K562 (cell line): ENCODE data around the gene MEGF11. TPM values are rescaled to one million over a fixed set of nuclear protein-coding genes. Genes with fewer than 3 reads are reported as not detected.

Experiments
- CBFB ChIP-seq: sonication (generic); formaldehyde crosslinking; IDR thresholded peaks from 2 replicates; pipeline ENCODE4 v1.4.0; 2020; ENCODE audit warnings: mild to moderate bottlenecking, missing genetic modification reagents
- CCAR2 ChIP-seq: fragments of 200-400 bp; formaldehyde crosslinking; IDR thresholded peaks from 2 replicates; pipeline ENCODE4 v1.6.1; 2017; ENCODE audit warnings: mild to moderate bottlenecking, low read depth, low read length
- HDAC8 ChIP-seq: fragments of 450-650 bp; IDR thresholded peaks from 2 replicates; pipeline ENCODE4 v1.6.1; 2016; ENCODE audit warnings: mild to moderate bottlenecking, missing genetic modification characterization, moderate library complexity, missing compliant biosample characterization
- LEF1 ChIP-seq: fragments of 450-650 bp; IDR thresholded peaks from 2 replicates; pipeline ENCODE4 v1.6.1; 2016; ENCODE audit warnings: mild to moderate bottlenecking
- NELFE ChIP-seq: IDR thresholded peaks from 2 replicates; pipeline ENCODE4 v1.6.1; 2011; ENCODE audit warnings: mild to moderate bottlenecking; ENCODE audit not compliant: insufficient read depth, insufficient read length
- NFXL1 ChIP-seq: fragments of 450-650 bp; formaldehyde crosslinking; IDR thresholded peaks from 2 replicates; pipeline ENCODE4 v1.4.0; 2021; ENCODE audit warnings: mild to moderate bottlenecking
- SUPT5H ChIP-seq: fragments of 450-650 bp; IDR thresholded peaks from 2 replicates; pipeline ENCODE4 v1.6.1; 2016
- ZNF3 ChIP-seq: fragments of 250-450 bp; sonication (Bioruptor Pico); IDR thresholded peaks from 2 replicates; pipeline ENCODE4 v1.5.0; 2021; ENCODE audit warnings: mild to moderate bottlenecking, moderate library complexity
- ZNF41 ChIP-seq: fragments of 250-450 bp; sonication (Bioruptor Pico); conservative IDR thresholded peaks from 2 replicates; pipeline ENCODE4 v1.4.0; 2020; ENCODE audit warnings: mild to moderate bottlenecking
- ZNF551 ChIP-seq: fragments of 250-450 bp; sonication (Bioruptor Pico); IDR thresholded peaks from 2 replicates; pipeline ENCODE4 v1.5.0; 2021; ENCODE audit warnings: mild to moderate bottlenecking, moderate library complexity
- polyA plus RNA-seq, 8 experiments: library from polyadenylated mRNA; depleted of rRNA in 4 of 8; stranded (reverse) in 5 of 8; unstranded in 3 of 8; fragments of >200 nt; fragmentation: Nextera tagmentation in 2 of 8; fragmentation: Illumina TruSeq in 1 of 8; extraction: Ambion mirVana in 2 of 8; extraction: Trizol in 1 of 8; gene quantifications; 2 replicates each; pipeline versions ENCODE4 v1.2.1 to v1.2.3, GENCODE V29; 2011 to 2014; ENCODE audit warnings: inconsistent platforms in 1 of 8, missing spikeins in 1 of 8
- total RNA-seq, 7 experiments: library from RNA; depleted of rRNA in 6 of 7; stranded (reverse); fragments of >200 nt in 6 of 7; fragmentation: Illumina TruSeq in 2 of 7; extraction: Trizol in 2 of 7; gene quantifications; 2 replicates each; pipeline versions ENCODE4 v1.2.1 to v1.2.3, GENCODE V29; 2011 to 2021; ENCODE audit warnings: low replicate concordance in 1 of 7
- TF ChIP-seq, protein P1 (sequence below): sonication (generic); formaldehyde crosslinking; IDR thresholded peaks from 2 replicates; pipeline ENCODE4 v1.8.1; 2022; ENCODE audit warnings: missing genetic modification reagents
- TF ChIP-seq, protein P2 (sequence below): sonication (generic); formaldehyde crosslinking; IDR thresholded peaks from 2 replicates; pipeline ENCODE4 v1.8.0; 2022; ENCODE audit warnings: mild to moderate bottlenecking, missing genetic modification reagents
- TF ChIP-seq, protein P3 (sequence below): fragments of 450-650 bp; IDR thresholded peaks from 2 replicates; pipeline ENCODE4 v1.6.1; 2017; ENCODE audit warnings: antibody characterized with exemption
- TF ChIP-seq, protein P4 (sequence below): fragments of 450-650 bp; formaldehyde crosslinking; IDR thresholded peaks from 2 replicates; pipeline ENCODE4 v1.4.0; 2020; ENCODE audit warnings: mild to moderate bottlenecking, moderate library complexity
- TF ChIP-seq, protein P5 (sequence below): fragments of 250-450 bp; sonication (Bioruptor Pico); IDR thresholded peaks from 2 replicates; pipeline ENCODE4 v1.4.0; 2020; ENCODE audit warnings: mild to moderate bottlenecking, moderate library complexity

Gene MEGF11
- total and polyA plus RNA-seq, 9 of the 15 experiments (the other 6 are each of a cell fraction or from before 2014, with no cell fraction given), result 0.06 to 0.23 (median 0.20) TPM; not detected in 6

DNA sequence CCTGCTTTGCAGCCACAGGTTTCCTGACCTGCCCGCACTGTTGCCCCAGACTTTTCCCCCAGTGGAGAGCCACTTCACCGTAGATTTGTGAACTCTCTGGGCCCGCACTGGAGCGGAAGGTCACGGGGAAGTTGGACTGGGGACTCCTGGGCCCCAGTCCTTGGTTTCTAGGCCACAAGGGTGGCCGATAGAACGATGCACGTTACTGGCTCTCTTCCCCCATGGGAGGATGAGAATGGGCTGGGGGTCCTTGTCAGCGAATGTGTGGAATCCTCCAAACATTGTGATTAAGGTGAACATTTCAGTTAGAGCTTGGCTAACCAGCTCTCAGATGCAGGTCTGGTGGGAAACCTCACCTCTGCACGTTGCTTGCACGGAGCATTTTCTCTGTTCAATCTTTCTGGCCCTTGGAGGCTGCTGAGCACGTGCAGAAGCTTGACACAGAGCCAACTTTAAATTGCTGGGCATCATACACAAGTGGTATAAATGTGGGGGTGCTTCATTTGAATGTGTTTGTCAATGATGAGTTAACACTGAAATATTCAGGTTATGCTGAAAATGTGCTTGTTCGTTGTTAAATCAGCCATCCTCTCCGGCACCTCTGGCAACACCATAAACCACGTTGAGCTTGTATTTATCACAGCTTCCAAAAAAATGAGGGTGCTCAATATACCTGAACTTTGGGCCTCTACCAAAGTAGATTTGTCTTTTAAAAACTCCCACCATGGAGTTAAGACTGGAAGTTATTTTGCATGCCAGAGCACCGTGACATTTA is 40.8 kb upstream of the MEGF11 start (continued):
- TF ChIP-seq CBFB (CRISPR knock-in tag) (no peak; the same call in 1 of the 2 replicates), ZNF3 (no peak), NFXL1 (no peak), NELFE (no peak), ZNF41 (no peak), LEF1 (no peak), SUPT5H (no peak), HDAC8 (no peak), ZNF551 (no peak), CCAR2 (no peak)
- TF ChIP-seq, protein P1, sequence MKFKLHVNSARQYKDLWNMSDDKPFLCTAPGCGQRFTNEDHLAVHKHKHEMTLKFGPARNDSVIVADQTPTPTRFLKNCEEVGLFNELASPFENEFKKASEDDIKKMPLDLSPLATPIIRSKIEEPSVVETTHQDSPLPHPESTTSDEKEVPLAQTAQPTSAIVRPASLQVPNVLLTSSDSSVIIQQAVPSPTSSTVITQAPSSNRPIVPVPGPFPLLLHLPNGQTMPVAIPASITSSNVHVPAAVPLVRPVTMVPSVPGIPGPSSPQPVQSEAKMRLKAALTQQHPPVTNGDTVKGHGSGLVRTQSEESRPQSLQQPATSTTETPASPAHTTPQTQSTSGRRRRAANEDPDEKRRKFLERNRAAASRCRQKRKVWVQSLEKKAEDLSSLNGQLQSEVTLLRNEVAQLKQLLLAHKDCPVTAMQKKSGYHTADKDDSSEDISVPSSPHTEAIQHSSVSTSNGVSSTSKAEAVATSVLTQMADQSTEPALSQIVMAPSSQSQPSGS (CRISPR knock-in tag), result no peak
- TF ChIP-seq, protein P2, sequence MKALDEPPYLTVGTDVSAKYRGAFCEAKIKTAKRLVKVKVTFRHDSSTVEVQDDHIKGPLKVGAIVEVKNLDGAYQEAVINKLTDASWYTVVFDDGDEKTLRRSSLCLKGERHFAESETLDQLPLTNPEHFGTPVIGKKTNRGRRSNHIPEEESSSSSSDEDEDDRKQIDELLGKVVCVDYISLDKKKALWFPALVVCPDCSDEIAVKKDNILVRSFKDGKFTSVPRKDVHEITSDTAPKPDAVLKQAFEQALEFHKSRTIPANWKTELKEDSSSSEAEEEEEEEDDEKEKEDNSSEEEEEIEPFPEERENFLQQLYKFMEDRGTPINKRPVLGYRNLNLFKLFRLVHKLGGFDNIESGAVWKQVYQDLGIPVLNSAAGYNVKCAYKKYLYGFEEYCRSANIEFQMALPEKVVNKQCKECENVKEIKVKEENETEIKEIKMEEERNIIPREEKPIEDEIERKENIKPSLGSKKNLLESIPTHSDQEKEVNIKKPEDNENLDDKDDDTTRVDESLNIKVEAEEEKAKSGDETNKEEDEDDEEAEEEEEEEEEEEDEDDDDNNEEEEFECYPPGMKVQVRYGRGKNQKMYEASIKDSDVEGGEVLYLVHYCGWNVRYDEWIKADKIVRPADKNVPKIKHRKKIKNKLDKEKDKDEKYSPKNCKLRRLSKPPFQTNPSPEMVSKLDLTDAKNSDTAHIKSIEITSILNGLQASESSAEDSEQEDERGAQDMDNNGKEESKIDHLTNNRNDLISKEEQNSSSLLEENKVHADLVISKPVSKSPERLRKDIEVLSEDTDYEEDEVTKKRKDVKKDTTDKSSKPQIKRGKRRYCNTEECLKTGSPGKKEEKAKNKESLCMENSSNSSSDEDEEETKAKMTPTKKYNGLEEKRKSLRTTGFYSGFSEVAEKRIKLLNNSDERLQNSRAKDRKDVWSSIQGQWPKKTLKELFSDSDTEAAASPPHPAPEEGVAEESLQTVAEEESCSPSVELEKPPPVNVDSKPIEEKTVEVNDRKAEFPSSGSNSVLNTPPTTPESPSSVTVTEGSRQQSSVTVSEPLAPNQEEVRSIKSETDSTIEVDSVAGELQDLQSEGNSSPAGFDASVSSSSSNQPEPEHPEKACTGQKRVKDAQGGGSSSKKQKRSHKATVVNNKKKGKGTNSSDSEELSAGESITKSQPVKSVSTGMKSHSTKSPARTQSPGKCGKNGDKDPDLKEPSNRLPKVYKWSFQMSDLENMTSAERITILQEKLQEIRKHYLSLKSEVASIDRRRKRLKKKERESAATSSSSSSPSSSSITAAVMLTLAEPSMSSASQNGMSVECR, result no peak
- TF ChIP-seq, protein P3, sequence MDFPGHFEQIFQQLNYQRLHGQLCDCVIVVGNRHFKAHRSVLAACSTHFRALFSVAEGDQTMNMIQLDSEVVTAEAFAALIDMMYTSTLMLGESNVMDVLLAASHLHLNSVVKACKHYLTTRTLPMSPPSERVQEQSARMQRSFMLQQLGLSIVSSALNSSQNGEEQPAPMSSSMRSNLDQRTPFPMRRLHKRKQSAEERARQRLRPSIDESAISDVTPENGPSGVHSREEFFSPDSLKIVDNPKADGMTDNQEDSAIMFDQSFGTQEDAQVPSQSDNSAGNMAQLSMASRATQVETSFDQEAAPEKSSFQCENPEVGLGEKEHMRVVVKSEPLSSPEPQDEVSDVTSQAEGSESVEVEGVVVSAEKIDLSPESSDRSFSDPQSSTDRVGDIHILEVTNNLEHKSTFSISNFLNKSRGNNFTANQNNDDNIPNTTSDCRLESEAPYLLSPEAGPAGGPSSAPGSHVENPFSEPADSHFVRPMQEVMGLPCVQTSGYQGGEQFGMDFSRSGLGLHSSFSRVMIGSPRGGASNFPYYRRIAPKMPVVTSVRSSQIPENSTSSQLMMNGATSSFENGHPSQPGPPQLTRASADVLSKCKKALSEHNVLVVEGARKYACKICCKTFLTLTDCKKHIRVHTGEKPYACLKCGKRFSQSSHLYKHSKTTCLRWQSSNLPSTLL, result no peak
- TF ChIP-seq, protein P4, sequence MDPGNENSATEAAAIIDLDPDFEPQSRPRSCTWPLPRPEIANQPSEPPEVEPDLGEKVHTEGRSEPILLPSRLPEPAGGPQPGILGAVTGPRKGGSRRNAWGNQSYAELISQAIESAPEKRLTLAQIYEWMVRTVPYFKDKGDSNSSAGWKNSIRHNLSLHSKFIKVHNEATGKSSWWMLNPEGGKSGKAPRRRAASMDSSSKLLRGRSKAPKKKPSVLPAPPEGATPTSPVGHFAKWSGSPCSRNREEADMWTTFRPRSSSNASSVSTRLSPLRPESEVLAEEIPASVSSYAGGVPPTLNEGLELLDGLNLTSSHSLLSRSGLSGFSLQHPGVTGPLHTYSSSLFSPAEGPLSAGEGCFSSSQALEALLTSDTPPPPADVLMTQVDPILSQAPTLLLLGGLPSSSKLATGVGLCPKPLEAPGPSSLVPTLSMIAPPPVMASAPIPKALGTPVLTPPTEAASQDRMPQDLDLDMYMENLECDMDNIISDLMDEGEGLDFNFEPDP (CRISPR knock-in tag), result no peak
- TF ChIP-seq, protein P5, sequence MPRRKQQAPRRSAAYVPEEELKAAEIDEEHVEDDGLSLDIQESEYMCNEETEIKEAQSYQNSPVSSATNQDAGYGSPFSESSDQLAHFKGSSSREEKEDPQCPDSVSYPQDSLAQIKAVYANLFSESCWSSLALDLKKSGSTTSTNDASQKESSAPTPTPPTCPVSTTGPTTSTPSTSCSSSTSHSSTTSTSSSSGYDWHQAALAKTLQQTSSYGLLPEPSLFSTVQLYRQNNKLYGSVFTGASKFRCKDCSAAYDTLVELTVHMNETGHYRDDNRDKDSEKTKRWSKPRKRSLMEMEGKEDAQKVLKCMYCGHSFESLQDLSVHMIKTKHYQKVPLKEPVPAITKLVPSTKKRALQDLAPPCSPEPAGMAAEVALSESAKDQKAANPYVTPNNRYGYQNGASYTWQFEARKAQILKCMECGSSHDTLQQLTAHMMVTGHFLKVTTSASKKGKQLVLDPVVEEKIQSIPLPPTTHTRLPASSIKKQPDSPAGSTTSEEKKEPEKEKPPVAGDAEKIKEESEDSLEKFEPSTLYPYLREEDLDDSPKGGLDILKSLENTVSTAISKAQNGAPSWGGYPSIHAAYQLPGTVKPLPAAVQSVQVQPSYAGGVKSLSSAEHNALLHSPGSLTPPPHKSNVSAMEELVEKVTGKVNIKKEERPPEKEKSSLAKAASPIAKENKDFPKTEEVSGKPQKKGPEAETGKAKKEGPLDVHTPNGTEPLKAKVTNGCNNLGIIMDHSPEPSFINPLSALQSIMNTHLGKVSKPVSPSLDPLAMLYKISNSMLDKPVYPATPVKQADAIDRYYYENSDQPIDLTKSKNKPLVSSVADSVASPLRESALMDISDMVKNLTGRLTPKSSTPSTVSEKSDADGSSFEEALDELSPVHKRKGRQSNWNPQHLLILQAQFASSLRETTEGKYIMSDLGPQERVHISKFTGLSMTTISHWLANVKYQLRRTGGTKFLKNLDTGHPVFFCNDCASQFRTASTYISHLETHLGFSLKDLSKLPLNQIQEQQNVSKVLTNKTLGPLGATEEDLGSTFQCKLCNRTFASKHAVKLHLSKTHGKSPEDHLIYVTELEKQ, result no peak
